Activated T-helper 1 cell treated with anti-CD3 and anti-CD28 coated beads, Interleukin-12 subunit alpha, Interleukin-12 subunit beta, Interleukin-2, Interleukin-4 antibody, amounts not matched to agents 30 ng/mL and 10 ng/mL and 1 ng/mL, durations not matched to agents 14 hours and 24 hours and 36 hours (primary cell): Measurements from ENCODE around the gene WDR46. TPM values are rescaled to one million over a fixed set of nuclear protein-coding genes. Genes with fewer than 3 reads are reported as not detected.

ENCODE experiments used
- DNase-seq: peaks from one replicate; pipeline ENCODE4 v3.0.0; 2021; ENCODE audit warnings: low spot score
- H3K27ac Mint-ChIP-seq: one replicate; pipeline ENCODE4 v1.8.0; 2021; ENCODE audit warnings: mild to moderate bottlenecking, mixed read lengths
- H3K27me3 Mint-ChIP-seq: one replicate; pipeline ENCODE4 v1.8.0; 2022; ENCODE audit warnings: mild to moderate bottlenecking, moderate library complexity, mixed read lengths; ENCODE audit not compliant: insufficient read depth
- H3K36me3 Mint-ChIP-seq: one replicate; pipeline ENCODE4 v1.8.0; 2021; ENCODE audit warnings: low read depth, mixed read lengths
- H3K4me1 Mint-ChIP-seq: one replicate; pipeline ENCODE4 v1.8.0; 2021; ENCODE audit warnings: low read depth, mixed read lengths
- H3K4me3 Mint-ChIP-seq: one replicate; pipeline ENCODE4 v1.8.0; 2021; ENCODE audit warnings: mild to moderate bottlenecking, moderate library complexity, mixed read lengths
- H3K9me3 Mint-ChIP-seq: one replicate; pipeline ENCODE4 v1.8.0; 2021; ENCODE audit warnings: mixed read lengths
- intact Hi-C: fragments of 100-400 bp; cut with micrococcal nuclease; formaldehyde crosslinking; loops from one replicate; pipeline ENCODE4 v1.15.1; 2024
- total RNA-seq: library from RNA; stranded (reverse); gene quantifications from 2 replicates; pipeline ENCODE4 v1.2.3, GENCODE V29; 2022

WDR46 gene, protein sequence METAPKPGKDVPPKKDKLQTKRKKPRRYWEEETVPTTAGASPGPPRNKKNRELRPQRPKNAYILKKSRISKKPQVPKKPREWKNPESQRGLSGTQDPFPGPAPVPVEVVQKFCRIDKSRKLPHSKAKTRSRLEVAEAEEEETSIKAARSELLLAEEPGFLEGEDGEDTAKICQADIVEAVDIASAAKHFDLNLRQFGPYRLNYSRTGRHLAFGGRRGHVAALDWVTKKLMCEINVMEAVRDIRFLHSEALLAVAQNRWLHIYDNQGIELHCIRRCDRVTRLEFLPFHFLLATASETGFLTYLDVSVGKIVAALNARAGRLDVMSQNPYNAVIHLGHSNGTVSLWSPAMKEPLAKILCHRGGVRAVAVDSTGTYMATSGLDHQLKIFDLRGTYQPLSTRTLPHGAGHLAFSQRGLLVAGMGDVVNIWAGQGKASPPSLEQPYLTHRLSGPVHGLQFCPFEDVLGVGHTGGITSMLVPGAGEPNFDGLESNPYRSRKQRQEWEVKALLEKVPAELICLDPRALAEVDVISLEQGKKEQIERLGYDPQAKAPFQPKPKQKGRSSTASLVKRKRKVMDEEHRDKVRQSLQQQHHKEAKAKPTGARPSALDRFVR
- 113 and 123 TPM in 2 replicates for total RNA-seq

DNA sequence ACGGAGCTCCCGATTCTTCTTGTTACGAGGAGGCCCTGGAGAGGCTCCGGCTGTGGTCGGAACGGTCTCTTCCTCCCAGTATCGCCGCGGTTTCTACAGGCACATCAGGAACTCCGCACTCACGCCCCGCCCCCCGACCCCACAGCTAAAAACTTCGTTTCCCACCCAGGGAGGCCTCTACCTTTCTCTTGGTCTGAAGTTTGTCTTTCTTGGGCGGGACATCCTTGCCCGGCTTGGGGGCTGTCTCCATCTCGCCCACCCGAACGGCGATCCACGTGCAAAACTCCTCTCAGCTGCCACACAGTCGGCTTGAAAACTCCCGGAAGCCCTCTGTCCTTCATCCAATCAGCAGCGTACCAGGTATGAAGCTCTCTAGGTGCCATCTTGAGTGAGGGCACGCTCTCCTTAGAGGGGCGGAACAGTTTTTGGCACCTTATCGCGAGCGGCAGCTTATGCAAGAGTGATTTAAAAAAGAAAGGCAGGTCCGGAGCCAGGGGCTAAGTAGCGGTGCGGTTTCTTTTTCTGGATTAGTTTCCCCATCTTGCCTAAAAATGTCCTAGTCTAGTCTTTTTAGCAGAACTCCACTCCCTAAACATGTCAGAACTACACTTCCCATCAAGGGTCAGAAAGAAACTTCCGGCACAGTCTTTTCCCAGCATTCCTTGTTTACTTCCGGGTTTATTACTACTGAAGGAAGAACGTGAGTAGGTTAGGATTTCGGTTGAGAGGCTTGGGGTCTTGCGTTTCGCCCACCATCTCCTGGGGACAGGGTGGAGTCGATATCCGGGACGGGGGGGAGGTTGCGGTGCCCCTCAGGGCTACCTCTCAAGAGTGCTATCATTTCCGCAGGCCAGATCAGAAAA, at the start of gene WDR46, which contains the start of gene PFDN6:
TSS of gene WDR46 (minus strand) at position 319 of the 863 bp plus-strand sequence. CDS start at position 250, 69 bp downstream.
TSS of gene PFDN6 (plus strand) at position 681 of the 863 bp plus-strand sequence. CDS start 256 bp downstream, outside the sequence.
- no peaks in the 10 kb centered on the region for H3K9me3 Mint-ChIP-seq
- H3K27ac Mint-ChIP-seq = peak within 1 kb of the TSS; percentile 86
- peak; percentile 83 for DNase-seq
- H3K4me1 Mint-ChIP-seq = peaks cover 31% of the 10 kb centered on the region
- no peaks in the 10 kb centered on the region for H3K27me3 Mint-ChIP-seq
- peaks cover 42% of the 10 kb centered on the region for H3K36me3 Mint-ChIP-seq
- peak within 1 kb of the TSS; percentile 98 for H3K4me3 Mint-ChIP-seq
- intact Hi-C loops = loop anchor here (1.0 to 2.0 kb wide), 9 partner anchors 10 to 165 kb away; partner anchors contain the start of genes B3GALT4, KIFC1, VPS52 and ZBTB22

DNA sequence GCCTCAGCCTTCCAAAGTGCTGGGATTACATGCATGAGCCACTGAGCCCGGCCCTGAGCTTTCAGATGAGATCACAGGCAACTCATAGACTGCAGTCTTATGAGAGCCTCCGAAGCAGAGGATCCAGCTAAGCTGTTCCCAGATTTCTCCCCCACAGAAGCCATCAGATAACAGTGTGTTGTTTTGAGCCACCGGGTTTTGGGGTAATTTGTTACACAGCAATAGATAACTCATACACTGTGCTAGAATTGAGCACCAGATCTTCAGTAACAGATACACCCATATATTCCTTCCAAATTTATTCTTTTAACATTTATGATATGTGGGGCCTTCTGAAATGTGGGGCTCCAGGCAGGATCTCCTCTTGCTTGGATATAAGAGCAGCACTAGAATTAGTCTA, 47.5 kb upstream of the WDR46 start:
- intact Hi-C loops = no loop called here
- Mint-ChIP-seq H3K36me3 (no peaks in the 10 kb centered on the region), H3K4me1 (peaks cover 5% of the 10 kb centered on the region), H3K27ac (no peak overlapping the region), H3K9me3 (no peaks in the 10 kb centered on the region), H3K27me3 (no peaks in the 10 kb centered on the region), H3K4me3 (no peak overlapping the region)
- no peak for DNase-seq

DNA sequence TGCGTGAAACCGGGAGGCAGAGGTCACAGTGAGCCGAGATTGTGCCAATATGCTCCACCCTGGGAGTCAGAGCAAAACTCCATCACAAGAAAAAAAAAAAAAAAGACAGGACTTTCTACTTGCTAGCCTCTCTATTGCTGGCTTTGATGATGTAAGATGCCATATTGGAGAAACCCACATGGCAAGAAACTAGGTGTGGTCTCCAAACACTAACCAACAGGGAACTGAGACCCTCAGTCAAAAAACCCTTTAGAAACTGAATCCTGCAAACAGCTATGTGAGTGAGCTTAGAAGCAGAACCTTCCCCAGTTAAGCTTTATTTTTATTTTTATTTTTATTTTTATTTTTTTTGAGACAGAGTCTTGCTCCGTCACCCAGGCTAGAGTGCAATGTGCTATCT, 46.9 kb upstream of the WDR46 start:
- intact Hi-C loops = no loop called here
- H3K36me3 Mint-ChIP-seq = no peaks in the 10 kb centered on the region
- no peak overlapping the region for H3K27ac Mint-ChIP-seq
- no peak for DNase-seq
- no peak overlapping the region for H3K4me3 Mint-ChIP-seq
- H3K4me1 Mint-ChIP-seq = peaks cover 5% of the 10 kb centered on the region
- H3K27me3 Mint-ChIP-seq = no peaks in the 10 kb centered on the region
- no peaks in the 10 kb centered on the region for H3K9me3 Mint-ChIP-seq

DNA sequence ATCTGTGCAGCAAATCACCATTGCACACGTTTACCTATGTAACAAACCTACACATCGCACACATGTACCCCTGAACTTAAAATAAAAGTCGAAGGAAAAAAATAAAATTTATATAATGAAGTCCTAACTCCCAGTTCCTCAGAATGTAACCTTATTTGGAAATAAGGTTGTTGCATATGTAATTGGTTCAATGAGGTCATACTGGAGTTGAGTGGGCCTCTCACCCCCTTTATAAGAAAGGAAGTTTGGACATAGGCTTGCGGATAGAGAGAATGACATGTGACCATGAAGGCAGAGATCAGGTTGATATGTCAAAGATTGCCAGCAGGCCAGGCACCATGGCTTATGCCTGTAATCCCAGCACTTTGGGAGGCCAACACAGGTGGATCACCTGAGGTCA, 44.6 kb upstream of the WDR46 start:
- H3K27ac Mint-ChIP-seq = no peak overlapping the region
- no peaks in the 10 kb centered on the region for H3K36me3 Mint-ChIP-seq
- no peak overlapping the region for H3K4me3 Mint-ChIP-seq
- intact Hi-C loops = no loop called here
- H3K27me3 Mint-ChIP-seq = peaks cover 2% of the 10 kb centered on the region
- H3K4me1 Mint-ChIP-seq = peaks cover 5% of the 10 kb centered on the region
- no peaks in the 10 kb centered on the region for H3K9me3 Mint-ChIP-seq
- no peak for DNase-seq

DNA sequence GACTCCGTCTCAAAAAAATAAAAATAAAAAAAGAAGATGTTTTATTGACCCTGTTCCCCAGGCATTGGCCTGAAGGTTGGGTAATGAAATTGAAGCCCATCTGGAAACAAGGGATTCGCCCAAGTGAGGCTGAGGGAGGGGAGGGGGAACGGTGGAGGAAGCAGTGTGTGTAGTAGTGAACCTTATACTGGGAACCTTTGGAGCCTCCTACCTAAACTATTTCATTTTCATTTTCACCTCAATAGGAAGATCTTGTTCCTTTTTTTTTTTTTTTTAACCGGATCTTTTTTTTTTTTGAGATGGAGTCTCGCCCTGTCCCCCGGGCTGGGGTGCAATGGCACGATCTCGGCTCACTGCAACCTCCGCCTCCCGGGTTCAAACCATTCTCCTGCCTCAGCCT, 41.7 kb upstream of the WDR46 start:
- peaks cover 2% of the 10 kb centered on the region for H3K27me3 Mint-ChIP-seq
- H3K4me1 Mint-ChIP-seq = peaks cover 5% of the 10 kb centered on the region
- no peaks in the 10 kb centered on the region for H3K36me3 Mint-ChIP-seq
- no peaks in the 10 kb centered on the region for H3K9me3 Mint-ChIP-seq
- intact Hi-C loops = no loop called here
- DNase-seq = no peak
- H3K27ac Mint-ChIP-seq = no peak overlapping the region
- H3K4me3 Mint-ChIP-seq = no peak overlapping the region

DNA sequence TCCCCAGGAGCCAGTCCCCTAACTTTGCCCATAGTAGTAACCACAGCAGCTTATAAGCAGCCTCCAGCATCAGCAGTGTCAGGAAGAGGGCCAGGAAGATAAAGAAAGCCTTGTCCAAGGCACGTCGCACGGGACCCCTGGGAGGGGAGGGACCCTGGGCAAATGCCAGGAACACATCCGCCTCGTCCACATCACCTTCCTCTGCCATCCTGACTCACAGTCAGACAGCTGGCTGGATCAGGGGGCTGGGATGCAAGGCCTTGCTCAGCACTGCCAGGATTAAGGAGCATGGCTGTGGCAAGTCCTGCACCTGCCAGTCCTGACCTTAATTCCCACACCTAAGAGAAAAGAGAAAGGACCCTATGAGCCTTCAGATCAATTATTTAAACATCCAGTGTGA, 40.0 kb upstream of the WDR46 start:
- Mint-ChIP-seq H3K27ac (no peak overlapping the region), H3K36me3 (no peaks in the 10 kb centered on the region), H3K4me1 (peaks cover 10% of the 10 kb centered on the region), H3K9me3 (no peaks in the 10 kb centered on the region), H3K4me3 (no peak overlapping the region), H3K27me3 (peaks cover 2% of the 10 kb centered on the region)
- DNase-seq = no peak
- intact Hi-C loops = no loop called here

DNA sequence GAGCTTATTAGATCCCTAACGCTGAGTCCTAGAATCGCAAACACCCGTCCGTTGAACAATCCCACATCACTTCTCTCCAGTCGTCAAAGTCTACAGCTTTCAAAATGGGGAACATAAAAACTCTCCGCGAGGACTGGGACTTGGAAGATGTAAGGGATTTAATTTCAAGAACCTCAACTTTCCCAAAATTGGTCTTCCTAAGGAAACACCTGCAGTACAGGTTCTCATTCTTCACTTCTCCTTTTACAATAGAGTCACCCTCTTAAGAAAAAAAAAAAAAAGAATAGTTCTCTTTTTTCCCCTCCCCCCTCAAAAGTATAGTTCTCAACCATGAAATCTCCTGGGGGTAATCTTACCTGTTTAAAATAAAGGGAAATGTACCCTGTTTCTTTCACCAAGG, 35.1 kb upstream of the WDR46 start:
- Mint-ChIP-seq H3K4me3 (peak overlapping the region; percentile 97), H3K27me3 (peaks cover 2% of the 10 kb centered on the region), H3K9me3 (no peaks in the 10 kb centered on the region), H3K4me1 (peaks cover 50% of the 10 kb centered on the region), H3K27ac (no peak overlapping the region), H3K36me3 (peaks cover 26% of the 10 kb centered on the region)
- no peak for DNase-seq
- intact Hi-C loops = no loop called here

DNA sequence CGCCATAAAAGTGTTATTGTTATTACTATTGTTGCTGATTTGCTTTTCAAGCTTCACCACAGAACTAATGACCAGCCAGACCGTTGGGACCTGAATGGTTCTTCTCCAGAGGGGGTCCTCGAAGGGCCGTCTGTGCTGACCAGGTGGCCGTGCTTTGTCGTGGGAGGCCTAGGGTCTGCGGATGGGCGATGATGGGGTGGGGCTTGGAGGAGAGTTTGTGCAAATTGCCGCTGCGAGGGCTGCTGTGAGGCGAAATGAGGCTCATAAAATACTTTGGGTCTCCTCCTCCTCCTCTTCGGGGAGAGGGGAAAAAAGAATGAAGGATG, 34.5 kb upstream of the WDR46 start:
- intact Hi-C loops = loop anchor here (1.0 kb wide), 9 partner anchors 9 to 131 kb away; partner anchors contain the start of genes KIFC1, PFDN6, TAPBP and VPS52
- Mint-ChIP-seq H3K27ac (peak overlapping the region; percentile 98), H3K27me3 (no peaks in the 10 kb centered on the region), H3K4me1 (peaks cover 55% of the 10 kb centered on the region), H3K9me3 (no peaks in the 10 kb centered on the region), H3K36me3 (peaks cover 30% of the 10 kb centered on the region), H3K4me3 (peak overlapping the region; percentile 97)
- DNase-seq = no peak

DNA sequence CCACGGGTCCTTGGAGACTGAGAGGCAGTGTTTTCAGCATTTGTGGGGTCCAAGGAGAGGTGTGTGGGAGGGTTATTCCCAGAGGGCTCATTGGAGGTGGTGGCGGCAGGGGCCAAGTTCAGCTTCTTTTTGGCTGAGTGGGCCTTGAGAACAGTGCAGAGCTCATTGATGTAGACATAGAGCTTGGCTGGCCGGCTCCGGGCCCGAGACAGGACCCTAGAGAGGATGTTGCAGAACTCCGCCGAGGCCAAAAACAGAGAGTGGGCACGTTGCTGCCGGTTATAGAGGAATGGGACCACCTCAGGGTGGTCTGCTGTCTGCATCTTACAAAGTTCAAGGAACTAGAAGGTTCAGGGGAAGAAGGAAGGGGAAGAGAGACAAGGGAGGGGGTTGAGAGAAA, 32.2 kb upstream of the WDR46 start:
- Mint-ChIP-seq H3K36me3 (peaks cover 39% of the 10 kb centered on the region), H3K9me3 (no peaks in the 10 kb centered on the region), H3K4me1 (peaks cover 68% of the 10 kb centered on the region), H3K27ac (peak overlapping the region; percentile 84), H3K27me3 (no peaks in the 10 kb centered on the region), H3K4me3 (peak overlapping the region; percentile 97)
- intact Hi-C loops = no loop called here
- no peak for DNase-seq

DNA sequence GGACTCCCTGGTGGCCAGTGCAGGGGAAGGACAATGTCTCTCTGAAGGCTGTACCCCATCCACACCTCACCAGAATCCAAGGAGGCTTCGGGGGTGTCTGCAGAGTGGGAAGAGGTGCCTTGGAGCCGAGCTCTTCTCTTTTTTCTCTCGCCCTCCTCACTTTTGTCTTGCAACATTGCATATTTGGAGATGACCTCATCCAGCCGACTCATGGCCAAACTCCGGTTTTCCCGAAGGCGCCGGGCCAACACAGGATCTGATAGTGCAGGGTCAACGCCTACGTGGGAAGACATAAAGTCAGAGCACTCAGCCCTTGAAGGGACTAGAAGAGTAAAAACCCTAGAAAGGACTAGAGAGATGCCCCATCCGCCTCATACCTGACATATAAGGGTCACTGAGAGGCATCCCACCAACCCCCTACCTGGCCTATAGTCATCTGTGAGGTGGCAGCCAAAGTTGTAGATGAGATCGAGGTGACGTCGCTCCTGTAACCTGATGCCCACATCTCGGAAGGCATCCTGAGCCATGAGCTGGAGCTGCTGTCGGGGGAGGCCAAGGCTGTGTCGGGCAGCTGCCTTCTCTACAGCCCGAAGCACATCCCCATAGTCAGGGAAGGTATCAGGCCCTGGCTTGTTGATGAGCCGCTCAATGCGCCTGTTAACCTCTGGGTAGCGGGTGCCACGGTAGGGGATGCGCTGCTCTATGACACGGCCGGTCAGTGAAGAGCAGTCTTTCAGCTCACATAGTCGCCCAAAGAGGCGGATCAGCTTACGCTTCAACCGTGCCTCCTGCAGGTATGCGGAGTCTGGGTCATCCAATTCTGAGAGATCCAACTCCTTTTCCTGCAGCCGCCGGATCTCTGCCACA, 31.5 kb upstream of the WDR46 start:
- intact Hi-C loops = no loop called here
- Mint-ChIP-seq H3K4me3 (peak overlapping the region; percentile 97), H3K9me3 (no peaks in the 10 kb centered on the region), H3K27ac (no peak overlapping the region), H3K36me3 (peaks cover 40% of the 10 kb centered on the region), H3K27me3 (no peaks in the 10 kb centered on the region), H3K4me1 (peaks cover 75% of the 10 kb centered on the region)
- DNase-seq = no peak

DNA sequence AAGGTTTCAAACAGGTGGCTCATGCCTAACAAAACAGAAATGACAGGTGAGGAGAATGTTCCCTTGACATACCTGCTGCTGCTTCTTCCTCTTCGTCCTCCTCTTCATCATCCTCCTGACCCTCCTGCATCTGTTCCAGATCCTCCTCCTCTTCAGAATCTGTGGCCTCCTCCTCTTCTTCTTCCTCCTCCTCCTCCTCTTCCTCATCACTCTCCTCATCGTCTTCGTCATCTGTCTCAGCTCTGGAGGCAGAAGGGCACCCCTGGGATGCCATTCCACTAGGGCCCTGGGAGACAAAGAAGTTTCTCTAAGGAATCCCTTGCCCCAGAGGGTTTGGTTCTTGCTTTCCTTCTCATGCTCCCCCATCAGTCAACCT, 30.9 kb upstream of the WDR46 start:
- DNase-seq = no peak
- Mint-ChIP-seq H3K4me3 (peak overlapping the region; percentile 97), H3K4me1 (peaks cover 80% of the 10 kb centered on the region), H3K9me3 (no peaks in the 10 kb centered on the region), H3K27ac (peak overlapping the region; percentile 38), H3K36me3 (peaks cover 40% of the 10 kb centered on the region), H3K27me3 (no peaks in the 10 kb centered on the region)
- intact Hi-C loops = no loop called here
